ENCODE measurements around the gene GSKIP. TPM values are rescaled to one million over a fixed set of nuclear protein-coding genes. Genes with fewer than 3 reads are reported as not detected.

GSKIP gene
- total and polyA plus RNA-seq, 2 experiments from 2014 or later: 34.0 to 46.6 TPM

DNA sequence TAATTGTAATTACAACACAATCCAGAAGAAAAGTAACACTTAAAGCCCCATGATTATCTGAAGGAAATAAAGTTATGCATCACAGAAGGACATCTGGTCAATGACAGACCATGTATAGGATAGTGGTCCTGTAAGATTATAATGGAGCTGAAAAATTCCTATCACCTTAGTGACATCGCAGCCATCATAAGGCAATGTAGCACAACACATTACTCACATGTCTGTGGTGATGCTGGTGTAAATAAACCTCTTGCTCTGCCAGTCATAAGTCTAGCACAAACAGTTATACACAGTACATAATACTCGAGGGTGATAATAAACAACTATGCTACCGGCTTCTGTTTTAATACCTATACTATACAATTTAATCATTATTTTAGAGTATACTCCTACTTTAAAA is 11.3 kb upstream of the GSKIP start:
- peaks cover 5% of the 10 kb centered on the region for H4K20me1 ChIP-seq (ENCODE audit: insufficient read depth, poor library complexity, severe bottlenecking)

DNA sequence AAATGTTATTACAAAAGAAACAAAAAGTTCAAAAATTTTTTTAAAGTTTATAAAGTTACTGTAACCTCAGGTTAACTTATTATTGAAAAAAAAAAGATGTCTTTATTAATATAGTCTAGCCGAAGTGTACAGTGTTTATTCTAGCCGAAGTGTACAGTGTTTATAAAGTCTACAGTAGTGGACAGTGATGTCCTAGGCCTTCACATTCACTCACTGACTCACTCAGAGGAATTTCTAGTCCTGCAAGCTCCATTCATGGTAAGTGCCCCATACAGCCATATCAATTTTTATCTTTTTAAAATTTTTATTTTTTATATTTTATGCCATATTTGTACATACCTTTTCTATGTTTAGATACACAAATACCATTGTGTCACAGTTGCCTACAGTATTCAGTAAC is 10.6 kb upstream of the GSKIP start:
- H3K79me2 ChIP-seq: peaks cover 94% of the 10 kb centered on the region

More for the DNA sequence above, 11.3 kb upstream of the GSKIP start:
- Histone ChIP-seq H3K27ac (no peak overlapping the region), H3K27me3 (no peaks in the 10 kb centered on the region), H3K4me3 (no peak overlapping the region), H3K4me2 (no peak overlapping the region), H2AFZ (no peak overlapping the region), H3K36me3 (replicated peaks; ENCODE audit: insufficient read depth, low read depth) (no peaks in the 10 kb centered on the region), H3K79me2 (peaks cover 94% of the 10 kb centered on the region), H3K4me1 (ENCODE audit: insufficient read depth) (no peaks in the 10 kb centered on the region), H3K9me2 (replicated peaks; ENCODE audit: insufficient read depth) (no peaks in the 10 kb centered on the region), H3K9me3 (ENCODE audit: low read depth) (no peaks in the 10 kb centered on the region)
- TF ChIP-seq, protein P1, sequence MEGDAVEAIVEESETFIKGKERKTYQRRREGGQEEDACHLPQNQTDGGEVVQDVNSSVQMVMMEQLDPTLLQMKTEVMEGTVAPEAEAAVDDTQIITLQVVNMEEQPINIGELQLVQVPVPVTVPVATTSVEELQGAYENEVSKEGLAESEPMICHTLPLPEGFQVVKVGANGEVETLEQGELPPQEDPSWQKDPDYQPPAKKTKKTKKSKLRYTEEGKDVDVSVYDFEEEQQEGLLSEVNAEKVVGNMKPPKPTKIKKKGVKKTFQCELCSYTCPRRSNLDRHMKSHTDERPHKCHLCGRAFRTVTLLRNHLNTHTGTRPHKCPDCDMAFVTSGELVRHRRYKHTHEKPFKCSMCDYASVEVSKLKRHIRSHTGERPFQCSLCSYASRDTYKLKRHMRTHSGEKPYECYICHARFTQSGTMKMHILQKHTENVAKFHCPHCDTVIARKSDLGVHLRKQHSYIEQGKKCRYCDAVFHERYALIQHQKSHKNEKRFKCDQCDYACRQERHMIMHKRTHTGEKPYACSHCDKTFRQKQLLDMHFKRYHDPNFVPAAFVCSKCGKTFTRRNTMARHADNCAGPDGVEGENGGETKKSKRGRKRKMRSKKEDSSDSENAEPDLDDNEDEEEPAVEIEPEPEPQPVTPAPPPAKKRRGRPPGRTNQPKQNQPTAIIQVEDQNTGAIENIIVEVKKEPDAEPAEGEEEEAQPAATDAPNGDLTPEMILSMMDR (IDR thresholded peaks at IDR 0.05; ENCODE audit: poor library complexity): no peak
- TF ChIP-seq EZH2 (IDR thresholded peaks at IDR 0.05; ENCODE audit: borderline replicate concordance) (no peak), EZH2phosphoT487 (IDR thresholded peaks at IDR 0.05; ENCODE audit: low read depth, severe bottlenecking, unreplicated experiment) (no peak)
- no peak for DNase-seq (ENCODE audit: low spot score)
- WGBS (ENCODE audit: low lambda C conversion rate, missing lambda C conversion rate): 97% methylated on average over 3 of the region's 3 CpGs

DNA sequence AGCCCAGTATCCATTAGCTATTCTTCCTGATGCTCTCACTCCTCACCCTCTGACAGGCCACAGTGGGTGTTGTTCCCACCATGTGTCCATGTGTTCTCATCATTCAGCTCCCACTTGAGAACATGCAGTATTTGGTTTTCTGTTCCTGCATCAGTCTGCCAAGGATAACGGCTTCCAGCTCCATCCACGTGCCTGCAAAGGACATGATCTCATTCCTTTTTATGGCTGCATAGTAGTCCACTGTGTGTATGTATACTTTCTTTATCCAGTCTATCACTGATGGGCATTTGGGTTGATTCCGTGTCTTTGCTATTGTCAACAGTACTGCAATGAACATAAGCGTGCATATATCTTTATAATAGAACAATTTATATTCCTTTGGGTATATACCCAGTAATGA is 9.1 kb upstream of the GSKIP start:
- Histone ChIP-seq H4K20me1 (ENCODE audit: insufficient read depth, poor library complexity, severe bottlenecking) (peaks cover 6% of the 10 kb centered on the region), H3K9me3 (ENCODE audit: low read depth) (no peaks in the 10 kb centered on the region), H3K36me3 (replicated peaks; ENCODE audit: insufficient read depth, low read depth) (no peaks in the 10 kb centered on the region), H3K4me1 (ENCODE audit: insufficient read depth) (no peaks in the 10 kb centered on the region), H3K27me3 (no peaks in the 10 kb centered on the region), H3K9me2 (replicated peaks; ENCODE audit: insufficient read depth) (no peaks in the 10 kb centered on the region), H2AFZ (no peak overlapping the region), H3K27ac (no peak overlapping the region), H3K4me2 (no peak overlapping the region), H3K4me3 (no peak overlapping the region), H3K79me2 (peaks cover 95% of the 10 kb centered on the region)
- 95% methylated on average over 4 of the region's 4 CpGs for WGBS (ENCODE audit: low lambda C conversion rate, missing lambda C conversion rate)
- TF ChIP-seq, protein P1 (IDR thresholded peaks at IDR 0.05; ENCODE audit: poor library complexity): no peak
- TF ChIP-seq EZH2 (IDR thresholded peaks at IDR 0.05; ENCODE audit: borderline replicate concordance) (no peak), EZH2phosphoT487 (IDR thresholded peaks at IDR 0.05; ENCODE audit: low read depth, severe bottlenecking, unreplicated experiment) (no peak)
- no peak for DNase-seq (ENCODE audit: low spot score)

More for the DNA sequence above, 10.6 kb upstream of the GSKIP start:
- peaks cover 5% of the 10 kb centered on the region for H4K20me1 ChIP-seq (ENCODE audit: insufficient read depth, poor library complexity, severe bottlenecking)
- H3K4me3 ChIP-seq: no peak overlapping the region
- no peaks in the 10 kb centered on the region for H3K27me3 ChIP-seq
- TF ChIP-seq, protein P1 (IDR thresholded peaks at IDR 0.05; ENCODE audit: poor library complexity): no peak
- TF ChIP-seq EZH2phosphoT487 (IDR thresholded peaks at IDR 0.05; ENCODE audit: low read depth, severe bottlenecking, unreplicated experiment) (no peak), EZH2 (IDR thresholded peaks at IDR 0.05; ENCODE audit: borderline replicate concordance) (no peak)
- no peaks in the 10 kb centered on the region for H3K9me2 ChIP-seq (replicated peaks; ENCODE audit: insufficient read depth)
- no peak overlapping the region for H3K27ac ChIP-seq
- H3K4me1 ChIP-seq (ENCODE audit: insufficient read depth): no peaks in the 10 kb centered on the region
- H3K36me3 ChIP-seq (replicated peaks; ENCODE audit: insufficient read depth, low read depth): no peaks in the 10 kb centered on the region
- no peak for DNase-seq (ENCODE audit: low spot score)
- 89% methylated on average over 2 of the region's 2 CpGs for WGBS (ENCODE audit: low lambda C conversion rate, missing lambda C conversion rate)
- H3K4me2 ChIP-seq: no peak overlapping the region
- no peak overlapping the region for H2AFZ ChIP-seq
- H3K9me3 ChIP-seq (ENCODE audit: low read depth): no peaks in the 10 kb centered on the region

DNA sequence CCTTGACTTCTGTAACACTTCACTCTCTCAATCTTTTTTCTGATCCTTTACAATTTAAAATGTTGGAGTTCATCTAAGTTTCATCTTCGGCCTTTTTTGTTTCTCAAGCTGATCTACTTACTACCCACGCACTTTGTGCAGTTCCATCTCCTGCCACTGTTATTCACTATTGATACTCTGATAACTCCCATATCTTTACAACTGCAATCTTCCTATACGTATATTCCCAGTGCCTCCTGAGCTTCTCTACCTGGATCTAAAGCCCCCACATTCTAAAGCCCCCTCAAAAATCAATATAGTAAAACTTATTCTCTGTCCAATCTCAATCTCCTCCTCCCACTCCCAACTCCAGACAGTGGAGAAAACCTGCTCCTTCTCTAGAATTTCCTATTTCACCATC is 6.1 kb upstream of the GSKIP start:
- WGBS (ENCODE audit: low lambda C conversion rate, missing lambda C conversion rate): 93% methylated on average over 3 of the region's 3 CpGs
- H3K27me3 ChIP-seq: no peaks in the 10 kb centered on the region
- peaks cover 97% of the 10 kb centered on the region for H3K79me2 ChIP-seq
- H3K4me3 ChIP-seq: no peak overlapping the region
- H3K36me3 ChIP-seq (replicated peaks; ENCODE audit: insufficient read depth, low read depth): no peaks in the 10 kb centered on the region
- DNase-seq (ENCODE audit: low spot score): no peak
- H3K9me3 ChIP-seq (ENCODE audit: low read depth): no peaks in the 10 kb centered on the region
- peaks cover 5% of the 10 kb centered on the region for H3K4me1 ChIP-seq (ENCODE audit: insufficient read depth)
- no peak overlapping the region for H2AFZ ChIP-seq
- H3K27ac ChIP-seq: no peak overlapping the region
- peaks cover 12% of the 10 kb centered on the region for H4K20me1 ChIP-seq (ENCODE audit: insufficient read depth, poor library complexity, severe bottlenecking)
- no peak overlapping the region for H3K4me2 ChIP-seq
- H3K9me2 ChIP-seq (replicated peaks; ENCODE audit: insufficient read depth): no peaks in the 10 kb centered on the region
- TF ChIP-seq EZH2phosphoT487 (IDR thresholded peaks at IDR 0.05; ENCODE audit: low read depth, severe bottlenecking, unreplicated experiment): no peak
- TF ChIP-seq, protein P1 (IDR thresholded peaks at IDR 0.05; ENCODE audit: poor library complexity): no peak
- no peak for TF ChIP-seq EZH2 (IDR thresholded peaks at IDR 0.05; ENCODE audit: borderline replicate concordance)
